ENCODE results near the gene CPO. TPM values are rescaled to one million over a fixed set of nuclear protein-coding genes. Genes with fewer than 3 reads are reported as not detected.
"Not testable (repeated sequence)": the region's sequence is repeated elsewhere in the genome, so short reads cannot be mapped to it uniquely, and the experiment has no call there.

The CPO gene
- total RNA-seq, 2 donors from 2014 or later: 2.5 TPM; not detected in 1

DNA sequence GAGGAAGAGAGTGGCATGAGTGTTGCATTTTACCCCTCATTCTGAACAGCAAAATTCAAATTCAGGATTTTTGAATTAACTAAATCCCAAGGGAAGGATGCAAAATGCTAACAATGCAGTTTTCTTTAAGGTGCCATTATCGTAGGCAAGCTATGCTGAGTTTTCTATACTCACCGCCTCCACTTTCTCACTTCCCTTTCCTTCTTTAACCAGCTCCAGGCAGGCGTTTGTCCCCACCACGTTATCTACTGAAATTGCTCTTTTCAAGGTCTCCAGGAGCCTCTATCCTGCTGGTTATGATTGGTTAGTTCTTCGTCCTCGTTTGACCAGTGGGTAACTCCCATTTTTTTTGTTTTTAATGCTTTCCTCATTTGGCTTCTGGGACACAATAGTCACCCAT lies 1.8 kb upstream of the CPO start:
- no peak for DNase-seq (ENCODE audit: low spot score)
- no peaks in the 10 kb centered on the region for H3K9me3 ChIP-seq
- no peak overlapping the region for H3K27ac ChIP-seq
- H3K4me3 ChIP-seq: no peak overlapping the region
- no peaks in the 10 kb centered on the region for H3K4me1 ChIP-seq (replicated peaks)
- H3K27me3 ChIP-seq (replicated peaks; ENCODE audit: insufficient read depth): no peaks in the 10 kb centered on the region
- intact Hi-C loops (cut with DNase I): no loop called here
- 83% methylated on average over 6 of the region's 6 CpGs for WGBS
- H3K36me3 ChIP-seq: no peaks in the 10 kb centered on the region
- TF ChIP-seq POLR2AphosphoS5 (IDR thresholded peaks at IDR 0.05) (no peak), POLR2A (IDR thresholded peaks at IDR 0.05) (no peak)
- TF ChIP-seq, protein P1, sequence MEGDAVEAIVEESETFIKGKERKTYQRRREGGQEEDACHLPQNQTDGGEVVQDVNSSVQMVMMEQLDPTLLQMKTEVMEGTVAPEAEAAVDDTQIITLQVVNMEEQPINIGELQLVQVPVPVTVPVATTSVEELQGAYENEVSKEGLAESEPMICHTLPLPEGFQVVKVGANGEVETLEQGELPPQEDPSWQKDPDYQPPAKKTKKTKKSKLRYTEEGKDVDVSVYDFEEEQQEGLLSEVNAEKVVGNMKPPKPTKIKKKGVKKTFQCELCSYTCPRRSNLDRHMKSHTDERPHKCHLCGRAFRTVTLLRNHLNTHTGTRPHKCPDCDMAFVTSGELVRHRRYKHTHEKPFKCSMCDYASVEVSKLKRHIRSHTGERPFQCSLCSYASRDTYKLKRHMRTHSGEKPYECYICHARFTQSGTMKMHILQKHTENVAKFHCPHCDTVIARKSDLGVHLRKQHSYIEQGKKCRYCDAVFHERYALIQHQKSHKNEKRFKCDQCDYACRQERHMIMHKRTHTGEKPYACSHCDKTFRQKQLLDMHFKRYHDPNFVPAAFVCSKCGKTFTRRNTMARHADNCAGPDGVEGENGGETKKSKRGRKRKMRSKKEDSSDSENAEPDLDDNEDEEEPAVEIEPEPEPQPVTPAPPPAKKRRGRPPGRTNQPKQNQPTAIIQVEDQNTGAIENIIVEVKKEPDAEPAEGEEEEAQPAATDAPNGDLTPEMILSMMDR (IDR thresholded peaks at IDR 0.05): no peak

DNA sequence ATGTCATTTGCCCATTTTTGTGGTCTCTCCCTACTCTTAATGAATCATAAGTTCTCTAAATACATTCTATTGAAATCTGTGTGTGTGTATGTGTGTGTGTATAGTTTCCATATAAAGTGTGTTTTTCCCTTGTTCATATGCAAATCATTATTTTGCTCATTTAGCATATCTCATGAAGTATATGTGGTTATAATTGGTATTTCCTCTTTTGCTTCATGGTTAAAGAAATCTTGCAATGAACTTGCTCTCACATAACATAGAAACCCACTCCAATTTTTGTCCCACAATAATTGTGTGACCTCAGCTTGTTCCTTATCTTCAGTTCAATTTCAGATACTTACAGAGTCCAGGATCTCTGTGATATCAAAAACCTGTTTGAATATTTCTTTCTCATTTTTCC lies 1.2 kb downstream of the CPO start:
- H3K4me3 ChIP-seq: no peak overlapping the region
- H3K36me3 ChIP-seq: no peaks in the 10 kb centered on the region
- H3K27ac ChIP-seq: no peak overlapping the region
- DNase-seq (ENCODE audit: low spot score): no peak
- no peak for TF ChIP-seq POLR2A (IDR thresholded peaks at IDR 0.05)
- TF ChIP-seq, protein P1 (IDR thresholded peaks at IDR 0.05): no peak
- TF ChIP-seq POLR2AphosphoS5 (IDR thresholded peaks at IDR 0.05): no peak
- no peaks in the 10 kb centered on the region for H3K27me3 ChIP-seq (replicated peaks; ENCODE audit: insufficient read depth)
- H3K4me1 ChIP-seq (replicated peaks): no peaks in the 10 kb centered on the region
- H3K9me3 ChIP-seq: no peaks in the 10 kb centered on the region
- intact Hi-C loops (cut with DNase I): no loop called here

DNA sequence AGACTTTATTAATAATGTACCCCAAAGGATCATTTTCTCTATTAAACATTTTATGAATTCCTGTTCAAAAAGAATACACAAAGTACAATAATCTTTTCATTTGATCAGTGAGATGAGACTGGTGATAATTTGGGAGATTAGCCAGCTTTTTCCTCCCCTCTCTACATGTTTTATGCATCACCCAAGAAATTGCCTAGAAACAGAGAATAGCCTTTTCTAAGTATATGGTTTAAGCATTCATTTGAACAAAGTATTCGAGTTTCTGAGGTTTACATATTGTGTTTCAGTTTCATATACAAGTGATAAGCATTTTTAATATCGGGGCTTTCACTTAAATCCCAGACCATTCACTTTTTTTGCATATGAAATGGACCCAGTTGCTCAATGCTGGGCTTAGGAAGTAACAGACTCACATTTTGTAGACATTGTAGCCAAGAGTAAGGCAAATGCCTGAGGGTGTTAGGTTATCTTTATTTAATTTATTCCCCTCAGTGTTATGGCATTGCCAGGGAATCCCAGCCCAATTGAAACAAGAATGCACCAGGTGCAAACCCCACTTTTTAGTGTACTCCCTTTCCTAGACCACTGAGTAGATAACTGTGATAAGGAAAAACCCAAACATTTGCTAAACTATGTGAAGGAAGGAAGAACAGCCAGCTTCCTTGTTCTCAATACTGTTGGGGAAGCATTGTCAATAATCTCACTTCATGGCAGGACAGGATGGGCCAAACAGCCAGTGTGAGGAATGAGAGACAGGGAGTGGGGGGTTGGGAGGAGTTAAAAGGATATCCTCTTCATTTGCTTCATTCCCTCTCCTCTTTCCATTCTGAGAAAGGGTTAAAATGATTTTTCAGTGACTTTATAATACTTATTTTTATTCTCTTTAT lies 3.5 kb downstream of the CPO start:
- Histone ChIP-seq H3K27ac (no peak overlapping the region), H3K4me1 (replicated peaks) (no peaks in the 10 kb centered on the region), H3K27me3 (replicated peaks; ENCODE audit: insufficient read depth) (no peaks in the 10 kb centered on the region), H3K36me3 (no peaks in the 10 kb centered on the region), H3K9me3 (no peaks in the 10 kb centered on the region), H3K4me3 (no peak overlapping the region)
- 53% methylated on average over 2 of the region's 2 CpGs for WGBS
- DNase-seq (ENCODE audit: low spot score): no peak
- TF ChIP-seq, protein P1 (IDR thresholded peaks at IDR 0.05): no peak
- no peak for TF ChIP-seq POLR2A (IDR thresholded peaks at IDR 0.05)
- intact Hi-C loops (cut with DNase I): no loop called here

DNA sequence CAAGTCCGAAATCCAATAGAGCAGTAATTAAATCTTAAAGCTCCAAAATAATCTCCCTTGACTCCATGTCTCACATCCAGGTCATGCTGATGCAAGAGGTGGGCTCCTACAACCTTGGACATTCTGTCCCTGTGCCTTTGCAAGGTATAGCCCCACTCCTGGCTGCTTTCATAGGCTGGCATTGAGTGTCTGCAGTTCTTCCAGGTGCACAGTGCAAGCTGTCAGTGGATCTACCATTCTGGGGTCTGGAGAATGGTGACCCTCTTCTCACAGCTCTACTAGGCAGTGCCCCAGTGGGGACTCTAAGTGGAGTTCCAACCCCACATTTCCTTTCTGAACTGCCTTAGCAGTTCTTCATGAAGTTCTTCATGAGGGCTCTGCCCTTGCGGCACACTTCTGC lies 14.1 kb downstream of the CPO start:
- H3K9me3 ChIP-seq; H3K4me3 ChIP-seq; H3K27me3 ChIP-seq (replicated peaks; ENCODE audit: insufficient read depth); H3K27ac ChIP-seq; H3K4me1 ChIP-seq (replicated peaks); H3K36me3 ChIP-seq; intact Hi-C loops (cut with DNase I); DNase-seq (ENCODE audit: low spot score): not testable (repeated sequence)
- 100% methylated on average over 2 of the region's 2 CpGs for WGBS

DNA sequence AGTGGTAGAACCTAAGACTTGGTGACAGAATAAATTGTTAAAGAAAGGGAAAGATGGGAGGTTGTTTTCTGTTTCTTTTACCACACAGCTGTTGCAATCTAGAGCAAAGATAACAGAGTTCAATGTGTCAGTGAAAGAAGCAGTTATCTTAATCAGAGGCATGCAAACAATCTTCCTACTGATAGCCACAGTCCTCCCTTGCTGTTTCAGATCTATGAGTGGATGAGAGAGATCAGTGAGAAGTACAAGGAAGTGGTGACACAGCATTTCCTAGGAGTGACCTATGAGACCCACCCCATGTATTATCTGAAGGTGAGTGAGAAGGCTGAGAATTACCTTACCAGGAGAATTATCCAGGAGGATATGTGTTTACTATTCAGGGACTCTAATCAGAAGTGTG lies 15.9 kb downstream of the CPO start:
- Histone ChIP-seq H3K4me1 (replicated peaks) (no peaks in the 10 kb centered on the region), H3K27ac (no peak overlapping the region), H3K36me3 (no peaks in the 10 kb centered on the region), H3K4me3 (no peak overlapping the region), H3K9me3 (no peaks in the 10 kb centered on the region), H3K27me3 (replicated peaks; ENCODE audit: insufficient read depth) (no peaks in the 10 kb centered on the region)
- no peak for DNase-seq (ENCODE audit: low spot score)
- TF ChIP-seq, protein P1 (IDR thresholded peaks at IDR 0.05): no peak
- TF ChIP-seq POLR2AphosphoS5 (IDR thresholded peaks at IDR 0.05) (no peak), POLR2A (IDR thresholded peaks at IDR 0.05) (no peak)
- intact Hi-C loops (cut with DNase I): no loop called here

All from prostate gland (tissue), 2 donors.